Stimulated activated naive CD4-positive, alpha-beta T cell treated with Interleukin-2 at 50 U/mL for 16 hours (primary cell): Measurements from ENCODE around the gene DNAL4.
A peak's percentile ranks its signal among the peaks of the same experiment; 100 is the strongest.
"Not testable (repeated sequence)": the region's sequence is repeated elsewhere in the genome, so short reads cannot be mapped to it uniquely, and the experiment has no call there.

Experiments
- DNase-seq: peaks from one replicate; lab custom pipeline; 2025; lab: John Stamatoyannopoulos, UW

The DNAL4 gene

DNA sequence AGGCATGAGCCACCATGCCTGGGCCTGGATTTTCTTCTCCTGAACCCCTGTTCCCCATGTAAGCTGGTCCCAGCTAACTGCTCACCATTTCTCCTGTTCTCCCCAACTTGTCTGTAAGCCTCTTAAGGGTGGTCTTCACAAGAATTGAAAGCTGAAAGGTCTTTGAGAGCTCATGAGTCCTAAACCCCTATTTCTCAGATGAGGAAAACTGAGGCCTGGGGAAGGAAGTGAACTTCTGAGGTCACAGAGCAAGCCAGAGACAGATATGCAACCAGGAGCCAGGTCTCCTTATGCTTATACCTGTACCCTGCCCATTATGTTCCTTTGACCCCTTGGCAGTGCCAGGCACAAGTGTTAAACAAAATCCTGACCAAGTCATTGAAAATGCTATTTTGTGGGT, 33.6 kb upstream of the DNAL4 start:
- no peak for DNase-seq

DNA sequence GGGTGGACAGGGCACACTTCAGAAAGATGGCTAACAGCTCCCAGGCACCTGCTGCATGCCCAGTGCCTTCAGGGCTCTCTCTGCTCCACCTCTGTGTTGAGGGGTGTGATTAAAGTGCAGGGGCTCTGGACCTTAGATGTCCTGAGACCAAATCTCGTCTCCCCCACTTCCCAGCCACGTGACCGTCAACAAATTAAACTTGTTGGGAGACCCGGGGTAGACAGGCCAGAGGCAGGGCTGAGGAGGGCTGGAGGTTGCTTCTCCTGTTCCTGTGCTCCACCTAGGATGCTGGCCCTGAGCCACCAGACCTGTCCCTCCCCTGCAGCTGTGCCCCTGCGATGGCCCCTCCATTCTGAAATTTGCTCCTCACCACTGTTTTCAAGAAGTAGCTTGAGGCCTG, 32.9 kb upstream of the DNAL4 start:
- DNase-seq = no peak

DNA sequence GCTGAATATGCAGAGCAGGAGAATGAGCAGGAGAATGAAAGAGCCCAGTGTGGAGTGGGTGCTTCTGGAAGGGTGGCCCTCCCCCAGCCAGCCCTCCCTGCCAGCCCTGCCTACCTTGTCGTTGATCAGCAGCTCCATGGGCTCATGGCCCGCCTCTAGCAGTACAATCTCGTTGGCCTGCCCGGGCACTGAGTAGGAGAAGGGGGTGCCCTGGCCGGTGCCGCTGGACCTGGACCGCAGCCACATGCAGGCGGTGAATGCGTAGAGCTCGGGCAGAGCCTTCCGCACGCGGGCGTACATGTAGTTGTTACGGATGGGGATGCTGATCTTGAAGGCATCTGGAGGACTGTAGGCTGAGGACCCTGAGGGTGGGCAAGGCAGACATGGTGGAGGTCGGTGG, 32.4 kb upstream of the DNAL4 start:
- no peak for DNase-seq

DNA sequence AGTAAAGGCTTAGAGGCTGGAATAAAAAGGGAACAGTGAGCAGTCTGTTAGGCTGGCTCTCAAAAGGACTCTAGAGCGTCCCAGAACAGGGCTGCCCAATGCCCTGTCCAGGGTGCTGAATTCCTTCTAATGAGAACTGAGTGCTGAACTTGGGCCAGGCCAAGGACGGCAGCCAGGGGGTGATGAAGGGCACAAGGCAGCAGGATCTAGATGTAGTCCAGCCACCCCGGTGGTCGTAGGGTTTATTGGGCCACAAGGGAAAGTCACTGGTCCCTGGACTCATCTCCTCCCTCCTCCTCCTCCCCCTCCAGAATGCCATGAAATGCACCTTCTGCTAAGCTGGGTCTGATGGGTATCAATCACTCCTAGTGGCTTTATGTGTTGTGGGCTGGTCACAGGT, 30.6 kb upstream of the DNAL4 start:
- peak; percentile 15 for DNase-seq

DNA sequence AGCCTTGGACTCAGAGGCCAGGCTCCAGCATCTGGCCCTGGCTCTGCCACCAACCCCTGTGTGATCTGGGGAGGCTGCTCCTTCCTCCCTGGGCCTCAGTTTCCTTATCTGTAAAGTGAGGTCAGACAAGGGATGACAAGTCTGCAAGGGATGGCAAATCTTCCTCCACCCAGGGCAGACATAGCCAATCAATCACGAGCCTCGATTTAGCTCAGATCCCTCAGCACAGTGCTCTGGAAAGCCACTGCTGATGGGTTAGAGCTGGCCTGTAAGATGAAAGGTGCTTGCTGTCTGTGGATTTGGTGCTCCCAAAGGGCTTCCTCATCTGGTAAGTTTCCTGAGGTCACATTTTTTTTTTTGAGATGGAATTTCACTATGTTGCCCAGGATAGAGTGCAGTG, 29.7 kb upstream of the DNAL4 start:
- DNase-seq = no peak

DNA sequence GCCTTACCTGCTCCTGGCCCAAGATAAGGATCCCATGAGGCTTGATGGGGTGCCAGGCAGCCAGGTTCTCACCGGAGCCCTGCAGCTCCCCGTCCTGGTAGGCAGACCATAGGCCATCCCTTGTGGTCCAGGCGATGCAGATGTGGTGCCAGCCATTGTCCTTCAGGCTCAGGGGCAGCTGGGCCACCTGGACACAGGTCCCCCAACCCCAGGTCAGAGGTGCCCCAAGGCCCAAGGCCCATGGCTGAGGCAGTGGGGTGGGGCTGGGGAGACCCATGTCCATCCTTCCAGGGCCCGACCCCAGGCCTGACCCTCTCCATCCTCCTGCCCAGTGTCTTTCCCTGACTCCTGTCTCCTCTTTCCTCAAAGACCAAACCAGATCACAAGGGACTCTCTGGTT, 29.1 kb upstream of the DNAL4 start:
- no peak for DNase-seq

DNA sequence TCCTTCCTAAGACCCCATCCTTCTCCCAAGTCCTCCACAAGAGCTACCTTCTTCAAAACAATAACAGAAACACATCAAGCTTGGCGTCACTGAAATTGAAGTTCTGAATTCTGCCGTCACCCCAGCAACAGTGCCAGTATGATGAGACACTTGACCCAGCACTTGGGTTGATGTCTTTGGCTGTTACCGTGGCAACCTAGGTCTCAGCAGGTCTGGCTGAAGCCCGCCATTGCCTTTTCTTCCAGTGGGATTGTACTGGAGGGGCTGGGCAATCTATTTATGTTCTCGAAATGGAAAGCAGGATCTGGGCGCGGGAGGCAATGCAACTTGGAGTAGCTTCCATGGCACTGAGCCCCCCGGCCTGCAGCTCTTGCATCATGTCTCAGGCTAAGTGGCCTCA, 26.1 kb upstream of the DNAL4 start:
- no peak for DNase-seq

DNA sequence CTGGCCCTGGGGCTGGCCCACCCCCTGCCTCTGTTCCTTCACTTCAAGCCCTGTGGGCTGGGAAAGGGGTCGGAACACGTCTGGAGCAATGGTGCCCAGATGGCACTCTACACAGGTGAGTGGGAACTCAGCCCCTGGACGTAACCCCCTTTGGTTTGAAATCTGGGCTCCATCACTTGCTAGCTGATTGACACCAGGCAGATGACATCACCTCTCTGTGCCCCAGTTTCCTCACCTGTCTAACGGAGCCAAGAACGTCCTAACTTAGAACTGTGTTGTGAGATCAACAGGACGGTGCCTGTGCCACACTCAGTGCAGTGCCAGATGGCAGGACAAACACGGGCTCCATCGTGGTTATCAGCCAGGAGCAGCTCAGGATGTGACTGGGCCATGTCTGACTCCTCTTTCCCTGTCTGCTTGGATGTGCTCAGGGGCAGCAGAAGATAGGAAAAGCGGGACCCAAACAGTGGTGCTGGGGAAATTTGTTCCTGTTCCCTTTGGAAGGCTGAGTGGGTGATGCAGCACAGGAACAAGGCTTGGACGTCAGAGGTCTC, 25.5 kb upstream of the DNAL4 start:
- DNase-seq = no peak

DNA sequence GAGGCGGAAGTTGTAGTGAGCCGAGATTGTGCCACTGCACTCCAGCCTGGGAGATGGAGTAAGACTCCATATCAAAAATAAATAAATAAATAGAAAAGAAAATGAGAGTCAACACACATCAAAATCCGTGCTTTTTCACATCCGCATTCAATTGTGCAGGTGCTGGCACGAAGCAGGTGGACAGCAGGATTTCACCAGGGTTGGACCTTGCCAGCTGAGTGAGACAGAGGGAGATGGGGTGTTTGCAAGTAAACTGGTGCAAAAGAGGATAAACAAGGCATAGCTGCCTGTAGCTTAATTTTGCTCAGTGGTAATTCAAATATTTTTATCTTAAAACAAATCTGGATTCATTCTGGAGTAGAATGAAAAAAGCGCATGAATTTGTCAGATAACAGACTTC, 23.3 kb upstream of the DNAL4 start:
- DNase-seq = no peak

DNA sequence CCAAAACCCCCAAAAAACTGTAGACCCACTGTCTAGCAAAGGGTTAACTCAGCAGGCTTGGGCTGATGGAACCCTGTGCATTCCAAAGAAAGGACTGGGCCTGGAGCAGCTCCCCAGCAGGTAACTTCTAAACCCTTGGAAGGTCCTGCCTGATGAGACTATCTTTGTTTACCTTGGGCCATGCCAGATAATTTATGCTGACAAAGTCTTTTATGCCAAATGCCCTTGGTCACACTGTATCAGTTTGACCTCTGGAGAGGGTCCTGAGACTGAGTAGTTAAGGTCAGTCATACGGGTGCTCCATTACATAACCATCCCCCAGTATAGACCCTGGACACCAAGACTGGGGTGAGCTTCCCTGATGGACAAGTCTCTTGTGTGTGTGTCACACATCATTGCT, 21.9 kb upstream of the DNAL4 start:
- DNase-seq = no peak

DNA sequence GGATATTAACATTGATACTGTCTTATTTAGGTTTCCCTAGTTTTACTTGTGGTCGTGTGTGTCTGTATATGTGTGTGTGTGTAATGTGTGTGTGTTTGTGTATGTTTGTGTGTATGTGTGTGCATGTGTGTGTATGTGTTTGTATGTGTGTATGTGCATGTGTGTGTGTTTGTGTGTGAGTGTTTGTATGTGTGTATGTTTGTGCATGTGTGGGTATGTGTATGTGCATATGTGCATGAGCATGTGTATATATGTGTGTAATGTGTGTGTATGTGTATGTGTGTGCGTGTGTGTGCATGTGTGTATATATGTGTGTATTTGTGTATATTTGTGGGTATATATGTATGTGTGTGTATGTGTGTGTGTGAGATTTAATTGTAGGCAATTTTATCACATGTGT, 17.3 kb upstream of the DNAL4 start:
- no peak for DNase-seq

DNA sequence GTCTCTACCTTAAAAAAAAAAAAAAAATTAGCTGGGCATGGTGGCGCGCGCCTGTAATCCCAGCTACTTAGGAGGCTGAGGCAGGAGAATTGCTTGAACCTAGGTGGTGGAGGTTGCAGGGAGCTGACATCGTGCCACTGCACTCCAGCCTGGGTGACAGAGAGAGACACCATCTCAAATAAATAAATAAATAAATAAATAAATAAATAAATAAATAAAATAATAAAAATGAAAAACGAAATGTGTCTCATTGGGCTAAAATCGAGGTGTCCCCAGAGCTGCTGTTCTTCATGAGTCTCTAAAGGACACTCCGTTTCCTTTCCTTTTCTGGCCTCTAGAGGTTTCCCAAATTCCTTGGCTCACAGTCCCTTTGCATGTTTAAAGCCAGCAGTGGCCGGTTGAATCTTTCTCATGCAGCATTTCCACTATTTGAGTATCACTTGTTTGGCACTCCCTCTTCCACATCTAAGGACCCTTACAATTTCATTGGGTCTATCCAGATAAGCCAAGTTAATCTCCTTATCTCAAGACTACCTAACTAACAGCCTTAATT, 11.2 kb upstream of the DNAL4 start:
- not testable (repeated sequence) for DNase-seq

DNA sequence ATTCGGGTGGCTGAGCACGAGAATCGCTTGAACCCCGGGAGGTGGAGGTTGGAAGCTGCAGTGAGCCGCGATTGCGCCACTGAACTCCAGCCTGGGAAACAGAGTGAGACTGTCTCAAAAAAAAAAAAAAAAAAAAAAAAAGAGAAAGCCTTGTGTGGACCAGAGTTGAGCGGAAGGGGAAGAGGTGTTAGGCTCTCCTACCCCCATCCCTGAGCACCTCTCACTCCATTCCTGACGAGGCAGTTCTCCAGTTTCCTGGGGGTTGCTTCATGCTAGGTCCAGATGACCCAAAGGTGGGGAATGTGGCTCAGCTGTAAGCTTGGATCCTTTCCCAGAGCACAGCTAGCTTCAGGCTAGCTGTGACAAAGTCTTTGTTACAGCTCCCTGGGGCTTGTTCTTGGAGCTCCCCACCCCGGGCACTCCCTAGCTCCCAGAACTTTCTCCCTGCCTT, 8.8 kb upstream of the DNAL4 start:
- DNase-seq = no peak

DNA sequence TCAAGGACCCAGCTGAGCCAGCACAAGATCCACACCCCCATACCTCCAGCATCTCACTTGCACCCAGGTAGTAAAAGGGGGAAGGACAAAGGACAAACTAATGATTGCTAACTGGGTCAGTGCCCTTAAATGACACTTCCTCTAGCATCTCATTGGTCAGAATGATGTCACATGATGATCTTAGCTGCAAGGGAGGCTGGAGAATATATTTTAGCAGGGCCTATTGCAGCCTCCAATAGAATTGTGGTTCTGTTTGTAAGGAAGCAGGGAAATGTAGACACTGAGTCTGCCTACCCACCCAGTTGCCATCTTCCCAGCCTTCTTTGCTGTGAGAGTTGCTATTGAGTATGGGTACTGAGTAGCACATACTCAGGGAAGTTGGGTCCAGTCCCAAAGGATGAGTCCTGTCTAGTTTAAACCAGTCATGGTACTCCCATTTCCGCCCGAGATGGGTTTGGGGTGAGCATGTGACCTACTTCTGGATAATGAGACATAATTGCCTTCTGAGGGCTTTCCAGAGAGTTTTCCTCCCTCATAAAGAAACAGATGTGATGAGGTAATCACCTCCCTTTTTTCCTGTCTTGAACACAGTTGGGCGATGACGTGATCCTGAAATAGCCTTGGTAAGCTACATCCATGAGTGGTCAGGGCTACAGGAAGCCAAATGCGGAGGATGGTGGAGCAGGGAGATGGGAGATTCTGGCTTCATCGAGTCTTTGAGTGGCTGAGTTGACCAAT, 5.5 kb upstream of the DNAL4 start:
- no peak for DNase-seq

DNA sequence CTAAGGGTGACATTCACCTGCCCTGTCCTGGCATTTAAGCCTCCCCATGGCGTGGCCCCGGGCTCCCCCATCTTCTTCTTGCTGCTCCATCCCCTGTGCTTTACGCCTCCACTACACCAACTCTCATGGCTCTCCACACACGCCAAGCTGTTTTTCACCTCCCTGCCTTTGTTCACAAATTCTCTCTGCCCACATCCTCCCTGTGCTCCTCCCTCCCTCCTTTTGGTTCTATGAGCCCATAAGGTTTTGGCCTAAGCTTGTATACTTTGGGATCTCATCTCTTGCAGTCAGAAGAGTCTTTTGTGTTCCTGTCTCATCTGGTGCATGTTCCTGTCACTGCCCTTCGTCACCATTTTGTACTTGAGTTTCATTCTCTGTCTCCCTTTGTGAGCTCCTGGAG, 4.6 kb upstream of the DNAL4 start:
- DNase-seq = no peak

DNA sequence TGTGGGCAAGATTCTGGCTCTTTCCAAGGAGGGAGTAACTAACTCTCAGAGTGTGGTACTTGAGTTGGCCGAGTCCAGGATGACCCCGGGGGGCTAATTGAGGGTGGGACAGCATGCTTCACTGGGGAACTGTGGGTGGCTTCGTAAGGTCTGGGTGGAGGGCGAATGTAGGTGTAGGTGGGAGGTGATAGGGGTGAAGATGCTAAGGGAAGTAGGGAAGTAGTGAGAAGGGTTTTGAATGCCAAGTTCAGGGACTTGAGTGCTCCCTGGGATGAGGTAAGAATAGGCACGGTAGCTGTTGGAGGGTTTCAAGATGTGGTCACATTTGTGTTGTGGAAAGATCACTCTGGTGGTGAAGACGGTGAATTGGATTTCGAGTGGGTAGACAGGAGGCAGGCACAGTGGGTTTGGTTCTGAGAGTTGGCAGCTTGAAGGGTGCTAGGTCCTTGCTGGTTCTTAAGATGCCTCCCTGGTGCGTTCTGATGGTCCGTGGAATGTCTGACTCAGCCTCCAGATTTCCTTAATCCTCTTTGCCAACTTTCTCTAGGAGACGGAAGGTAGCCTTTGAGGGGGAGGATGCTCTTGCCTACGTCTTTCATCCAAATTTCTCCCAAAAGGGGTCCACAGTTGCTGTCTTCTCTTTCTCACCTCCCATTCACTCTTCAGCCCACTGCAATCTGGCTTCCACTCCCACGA, 2.5 kb upstream of the DNAL4 start:
- no peak for DNase-seq

DNA sequence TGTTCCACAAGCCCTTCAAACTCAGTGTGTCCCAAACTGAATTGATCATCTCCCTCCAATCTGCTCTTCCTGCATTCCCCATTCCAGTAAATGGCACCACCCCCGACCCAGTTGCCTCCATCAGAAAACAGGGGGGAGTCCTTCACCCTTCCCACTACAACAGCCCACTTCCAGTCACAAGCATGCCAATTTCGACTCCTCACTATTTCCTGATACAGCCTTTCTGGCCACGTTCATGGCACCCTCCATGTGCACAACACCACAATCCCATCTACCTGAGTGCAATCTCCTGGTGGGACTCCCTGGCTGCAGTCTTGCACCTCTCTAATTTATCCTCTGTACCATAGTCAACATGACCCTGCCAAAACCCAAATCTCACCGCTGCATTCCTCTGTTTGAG, 1.6 kb upstream of the DNAL4 start:
- DNase-seq = no peak

DNA sequence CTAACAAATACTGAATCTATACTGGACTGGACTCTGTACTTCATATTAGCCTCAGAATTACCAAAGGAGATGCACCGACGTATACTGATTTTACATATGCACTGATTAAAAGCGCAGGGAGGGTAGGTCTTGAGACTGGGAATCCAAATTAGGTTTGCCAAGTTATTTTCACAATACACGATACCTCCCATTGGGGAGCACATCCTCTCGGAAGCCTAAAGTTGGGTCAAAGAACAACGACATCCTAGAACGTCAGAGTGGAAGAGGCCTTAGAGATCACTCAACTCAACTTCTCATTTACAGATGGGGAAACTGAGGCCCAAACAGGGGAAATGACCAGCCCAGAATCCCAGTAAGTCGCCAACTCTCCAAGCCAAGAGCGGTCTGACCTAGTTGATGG, 626 bp downstream of the DNAL4 start:
- no peak for DNase-seq

DNA sequence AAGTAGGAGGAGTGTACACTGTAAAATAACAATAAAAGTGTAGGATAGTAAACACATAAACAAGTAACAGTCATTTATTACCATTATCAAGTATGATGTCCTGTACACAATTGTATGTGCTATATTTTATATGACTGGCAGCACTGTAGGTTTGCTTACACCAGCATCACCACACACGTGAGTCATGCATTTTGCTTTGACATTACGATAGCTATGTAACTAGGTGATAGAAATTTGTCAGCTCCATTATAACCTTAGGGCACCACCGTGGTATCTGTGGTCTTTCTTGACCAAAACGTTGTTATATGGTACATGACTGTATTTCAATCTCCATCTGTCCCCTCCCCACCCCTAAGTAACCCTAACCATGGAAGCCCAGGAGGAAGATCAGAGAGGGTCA, 1.1 kb downstream of the DNAL4 start:
- no peak for DNase-seq

DNA sequence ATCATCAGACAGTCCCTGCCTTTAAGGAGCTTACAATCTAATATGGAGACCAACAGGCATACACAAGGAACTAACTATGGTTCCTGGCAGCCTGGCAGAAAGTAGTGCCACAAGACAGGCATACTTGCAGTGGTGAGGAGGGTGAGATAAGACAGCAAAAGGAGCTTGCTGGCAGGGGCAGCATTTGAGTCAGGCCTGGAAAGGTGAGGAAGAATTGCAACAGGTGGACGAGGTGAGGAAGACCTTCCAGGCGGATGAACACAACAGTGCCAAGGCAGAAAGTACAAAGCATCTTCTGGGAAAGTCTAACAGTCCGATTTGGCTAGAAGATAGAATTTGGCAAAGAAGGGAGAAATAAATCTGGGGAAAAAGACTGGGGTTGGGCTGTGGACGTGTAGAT, 4.3 kb downstream of the DNAL4 start:
- no peak for DNase-seq

DNA sequence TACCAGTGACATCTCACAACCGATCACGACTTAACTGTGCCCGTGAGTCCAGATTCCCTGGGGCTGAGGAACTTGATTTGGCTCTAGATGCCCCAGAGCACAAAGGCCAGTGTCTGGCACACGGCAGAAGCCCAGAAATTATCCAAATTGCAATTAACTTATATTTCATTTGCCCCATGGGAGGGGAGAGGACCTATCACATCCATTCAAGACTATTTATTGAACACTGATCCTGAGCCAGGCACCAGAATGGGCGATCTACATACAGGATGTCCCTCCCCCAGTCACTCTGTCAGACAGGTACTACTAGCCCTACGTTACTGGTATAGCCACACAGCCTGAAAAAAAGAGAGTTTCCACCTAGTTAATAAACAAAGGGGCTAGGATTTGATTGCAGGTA, 5.1 kb downstream of the DNAL4 start:
- no peak for DNase-seq

DNA sequence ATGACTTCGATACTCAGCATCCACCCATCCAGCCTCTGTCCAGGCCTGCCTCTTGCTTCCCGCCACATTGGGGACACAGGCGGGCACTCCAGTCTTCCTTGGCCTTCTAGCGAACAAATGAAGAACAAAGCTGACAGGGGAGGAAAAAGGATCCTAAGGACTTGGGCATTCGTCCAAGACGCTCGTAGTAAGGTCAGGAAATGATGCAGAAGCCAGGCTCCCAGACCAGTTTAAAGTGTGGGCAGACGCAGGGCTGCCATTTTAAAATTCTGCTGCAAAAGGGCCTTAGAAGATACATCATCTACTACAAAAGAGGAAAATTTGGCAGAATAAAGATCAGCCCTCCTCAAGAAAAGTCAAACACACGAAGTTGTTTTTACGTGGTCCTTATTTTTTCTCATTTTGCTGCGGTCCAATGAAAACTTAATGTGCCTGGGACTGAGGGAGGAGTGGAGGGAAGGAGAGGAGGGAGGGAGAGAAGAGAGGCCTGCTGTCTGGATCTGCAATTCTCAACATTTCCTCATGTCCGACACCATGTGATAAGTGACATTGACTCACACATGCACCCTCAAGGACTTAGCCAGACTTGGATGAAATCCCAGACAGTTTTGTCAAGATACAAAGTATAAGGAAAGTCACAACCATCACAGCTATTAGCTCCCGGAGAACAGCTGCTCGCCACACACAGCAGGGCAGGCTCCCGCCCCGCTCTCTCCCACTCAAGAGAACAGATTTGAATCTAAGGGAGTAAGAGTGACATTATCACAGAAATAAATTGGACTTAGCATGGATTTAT, 5.7 kb downstream of the DNAL4 start:
- DNase-seq = no peak

DNA sequence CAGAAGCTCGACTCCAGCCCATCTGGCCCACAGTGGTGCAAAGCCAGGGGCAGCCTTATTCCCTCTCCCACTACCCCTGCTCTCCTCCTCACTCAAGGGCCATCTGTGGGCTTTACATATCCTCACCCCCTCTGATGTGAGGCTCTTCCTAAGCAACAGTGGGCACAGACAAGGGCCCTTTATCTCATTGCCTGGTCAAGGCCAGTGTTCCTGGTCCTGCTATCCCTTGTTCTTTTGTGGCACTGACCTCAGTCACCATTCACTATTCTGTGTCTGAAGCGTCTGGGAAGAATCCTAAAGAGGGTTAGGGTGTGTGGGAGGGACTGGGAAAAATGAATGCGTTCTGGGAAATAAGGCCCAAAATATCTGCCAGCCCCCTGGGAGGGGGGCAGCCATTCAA, 7.3 kb downstream of the DNAL4 start:
- no peak for DNase-seq
